Measurements from ENCODE around the gene ZNF136.

The ZNF136 gene

DNA sequence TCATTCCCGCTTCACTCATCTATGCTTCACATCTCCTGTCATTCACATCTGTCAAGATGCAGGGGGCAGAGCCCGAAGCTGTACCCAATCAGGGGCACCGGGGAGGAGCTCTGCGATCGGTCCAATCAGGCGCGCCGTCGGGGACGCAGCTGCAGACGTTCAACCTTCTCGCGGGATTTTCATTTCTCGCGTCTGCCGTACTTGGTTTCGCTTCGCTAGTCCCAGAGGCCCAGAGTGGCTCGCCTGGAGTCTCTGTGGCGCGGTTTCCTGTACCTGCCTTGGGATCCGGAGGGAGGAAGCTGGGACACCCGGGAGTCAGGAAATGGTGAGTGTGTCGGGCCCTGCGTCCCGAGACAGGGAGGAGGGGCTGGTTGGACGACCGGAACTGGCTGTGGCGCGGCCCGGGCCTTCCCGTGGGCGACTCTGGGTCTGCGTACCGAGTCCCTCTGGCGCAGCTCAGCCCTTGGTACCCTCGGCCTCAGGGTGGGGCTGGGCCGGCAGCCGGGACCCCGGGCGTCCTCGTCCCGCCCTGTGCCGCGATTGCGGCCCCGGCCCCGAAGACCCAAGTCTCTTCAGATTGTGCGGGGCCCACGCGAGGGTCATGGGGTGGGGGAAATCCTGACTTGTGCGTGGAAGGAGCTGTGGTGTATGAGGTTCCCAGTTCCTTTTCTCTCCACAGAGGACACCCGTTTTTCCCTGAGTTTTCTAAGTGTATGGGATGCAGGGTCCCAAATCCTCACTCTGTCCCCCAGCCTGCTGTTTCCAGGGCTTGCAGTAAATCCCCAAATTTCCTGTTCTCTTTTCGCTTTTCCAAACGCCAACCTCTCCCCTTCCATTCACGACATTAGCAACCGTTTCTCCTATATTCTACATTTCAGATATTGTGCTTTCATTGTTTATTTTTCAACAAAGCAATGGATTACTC, at the start of gene ZNF136:
Gene ZNF136, plus strand, starts transcription at position 215 of the 925 bp plus-strand sequence. Its CDS starts 108 bp downstream, at position 323.
- DNase-seq = peak; percentile 95

DNA sequence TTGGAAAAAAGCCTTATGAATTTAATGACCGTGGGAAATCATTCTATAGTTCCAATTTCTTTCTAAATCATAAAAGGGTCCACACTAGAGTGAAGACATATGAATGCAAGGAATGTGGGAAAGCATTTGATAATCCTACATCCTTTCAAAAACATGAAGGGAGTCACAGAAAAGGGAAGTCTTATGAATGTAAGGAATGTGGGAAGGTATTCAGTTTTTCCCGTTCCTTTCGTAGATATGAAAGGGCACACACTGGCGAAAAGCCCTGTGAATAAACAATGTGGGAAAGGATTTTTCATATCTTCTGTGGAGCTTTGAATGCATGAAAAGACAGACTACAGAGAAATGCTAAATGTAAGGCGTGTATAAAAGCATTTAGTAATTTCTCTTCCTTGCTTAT, 49.8 kb upstream of the ZNF136 start:
- no peak for DNase-seq

DNA sequence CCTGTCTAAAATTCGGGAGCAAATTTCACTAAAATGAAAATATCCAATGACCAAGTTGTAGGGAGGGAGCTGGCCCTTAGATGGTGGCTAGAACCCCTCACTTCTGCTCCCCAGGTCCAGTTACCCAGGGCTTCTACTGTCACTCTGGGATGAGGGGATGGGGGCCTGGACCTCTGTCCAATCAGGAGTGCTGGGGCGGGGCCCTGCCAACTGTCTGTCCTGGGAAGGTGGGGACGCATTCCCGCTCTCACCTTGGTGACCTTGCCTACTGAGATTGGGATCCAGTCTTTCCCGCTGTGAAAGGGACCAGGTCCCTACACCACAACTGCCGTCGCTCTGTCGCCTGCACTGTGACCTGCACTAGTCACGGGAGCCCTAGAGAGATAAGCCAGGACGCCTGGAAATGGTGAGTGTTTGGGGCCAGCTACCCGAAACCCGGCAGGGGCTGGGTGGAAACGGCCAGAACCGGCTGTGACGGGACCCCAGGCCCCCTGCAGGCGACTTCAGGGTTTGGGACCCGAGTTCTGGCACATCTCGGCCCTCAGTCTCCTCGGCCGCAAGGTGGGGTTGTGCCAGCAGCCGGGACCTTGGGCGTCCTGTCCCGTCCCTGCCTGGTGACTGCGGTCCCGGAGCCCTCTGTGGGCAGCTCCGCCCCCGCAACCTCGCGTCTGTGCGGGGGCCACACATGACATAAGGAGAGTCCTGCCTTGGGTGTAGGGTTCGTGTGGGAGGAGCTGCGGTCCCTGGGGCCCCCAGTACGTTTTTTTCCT, 45.5 kb upstream of the ZNF136 start:
- no peak for DNase-seq

DNA sequence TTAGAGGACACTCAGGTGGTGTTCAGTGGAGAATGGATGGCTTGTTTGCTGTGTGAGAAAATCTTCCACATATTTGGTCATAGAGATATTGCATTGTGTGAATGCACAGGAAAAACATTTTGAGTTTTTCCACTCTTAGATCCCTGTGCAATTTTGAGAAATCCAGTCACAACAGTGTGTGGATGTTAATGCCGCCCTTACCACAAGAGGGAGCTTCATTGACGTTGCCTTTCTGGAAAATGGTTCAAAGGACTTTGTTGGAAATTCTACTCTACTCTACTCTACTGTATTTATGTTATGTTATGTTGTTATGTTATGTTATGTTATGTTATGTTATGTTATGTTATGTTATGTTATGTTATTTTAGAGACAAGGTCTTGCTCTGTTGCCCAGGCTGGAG, 36.2 kb upstream of the ZNF136 start:
- DNase-seq = no peak

DNA sequence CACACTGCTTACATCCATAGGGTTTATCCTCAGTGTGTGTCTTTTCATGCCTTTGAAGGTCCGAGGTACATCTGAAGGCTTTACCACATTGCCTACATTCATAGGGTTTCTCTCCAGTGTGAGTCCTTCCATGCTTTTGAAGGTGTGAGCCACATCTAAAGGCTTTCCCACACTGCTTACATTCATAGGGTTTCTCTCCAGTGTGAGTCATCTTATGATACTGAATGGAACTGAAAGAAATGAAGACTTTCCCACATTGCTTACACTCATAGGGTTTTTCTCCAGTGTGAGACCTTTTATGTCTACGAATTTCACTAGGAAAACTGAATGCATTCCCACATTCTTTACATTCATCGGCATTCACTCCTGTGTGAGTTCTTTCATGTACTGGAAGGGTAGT, 29.8 kb upstream of the ZNF136 start:
- no peak for DNase-seq

DNA sequence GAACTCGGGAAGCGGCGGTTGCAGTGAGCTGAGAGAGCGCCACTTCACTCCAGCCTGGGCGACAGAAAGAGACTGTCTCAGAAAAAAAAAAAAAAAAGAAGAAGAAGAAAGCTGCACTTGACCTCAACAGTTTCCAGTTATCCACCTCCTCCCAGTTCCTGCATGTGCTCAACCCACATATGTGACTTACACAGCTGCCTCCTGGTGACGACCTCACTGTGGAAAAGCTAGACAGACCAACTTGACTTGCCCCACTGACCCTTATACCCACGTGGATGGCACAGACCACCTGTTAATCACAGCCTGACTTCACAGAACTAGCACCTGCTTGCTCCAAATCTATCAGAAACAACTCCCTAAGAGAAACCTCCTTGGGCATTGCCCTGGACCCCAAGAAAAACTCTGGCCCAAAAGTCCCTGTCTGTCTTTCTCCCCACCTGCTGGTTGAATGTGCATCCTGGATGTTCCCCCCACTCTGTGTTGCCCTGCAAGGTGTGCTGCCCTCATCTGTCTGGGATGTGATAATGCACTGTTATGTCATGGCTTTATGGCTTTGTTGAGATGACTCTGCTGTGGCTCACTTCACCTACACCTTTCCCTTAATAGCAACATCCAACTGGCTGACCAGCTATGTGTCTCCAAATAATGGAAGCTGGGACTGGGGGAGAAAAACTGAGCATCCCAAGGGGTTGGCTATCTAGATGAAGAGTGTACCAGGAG, 25.5 kb upstream of the ZNF136 start:
- DNase-seq = no peak

DNA sequence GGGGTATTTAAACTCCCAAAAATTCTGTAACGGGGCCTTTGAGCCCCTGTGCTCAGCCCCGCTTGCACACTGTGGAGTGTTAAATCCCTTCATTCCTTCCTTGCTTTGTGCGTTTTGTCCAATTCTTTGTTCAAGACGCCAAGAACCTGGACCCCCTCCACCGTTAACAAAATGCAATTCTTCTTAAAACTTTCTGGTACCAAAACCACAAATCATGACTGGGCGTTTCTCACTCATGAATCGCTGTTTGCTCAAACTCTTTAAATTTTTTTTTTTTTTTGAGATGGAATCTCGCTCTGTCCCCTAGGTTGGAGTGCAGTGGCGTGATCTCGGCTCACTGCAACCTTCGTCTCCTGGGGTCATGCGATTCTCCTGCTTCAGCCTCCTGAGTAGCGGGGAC, 23.6 kb upstream of the ZNF136 start:
- DNase-seq = no peak

DNA sequence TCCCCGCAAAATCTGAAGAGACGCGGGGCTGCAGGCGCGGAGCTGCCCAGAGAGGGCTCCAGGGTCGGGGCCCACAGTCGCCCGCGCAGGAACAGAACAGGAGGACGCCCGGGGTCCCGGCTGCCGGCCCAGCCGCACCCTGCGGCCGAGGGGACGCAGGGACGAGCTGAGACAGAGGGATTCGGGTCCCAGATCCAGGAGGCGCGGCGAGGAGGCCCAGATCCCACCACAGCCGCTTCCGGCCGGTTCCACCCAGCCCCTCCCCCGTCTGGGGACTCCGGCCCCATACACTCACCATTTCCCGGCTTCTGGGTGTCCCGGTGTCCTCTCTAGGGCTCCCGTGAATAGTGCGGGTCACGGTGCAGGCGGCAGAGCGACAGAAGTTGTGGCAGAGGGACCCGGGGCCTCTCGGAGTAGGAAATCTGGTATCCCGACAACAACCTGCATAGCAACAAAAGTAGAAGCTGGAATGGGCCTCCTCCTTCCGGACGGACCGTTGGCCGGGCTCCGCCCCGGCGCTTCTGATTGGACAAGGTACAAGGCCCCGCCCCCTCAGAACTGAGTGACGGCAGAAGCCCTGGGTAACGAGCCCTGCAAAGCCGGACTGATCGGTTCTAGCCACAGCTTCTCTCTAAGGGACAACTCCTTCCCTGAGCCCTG, 22.9 kb upstream of the ZNF136 start, which contains the start of gene ZNF20:
Gene ZNF20, minus strand, starts transcription at position 466 of the 660 bp plus-strand sequence. Its CDS starts 168 bp downstream, at position 298.
- DNase-seq = peak; percentile 94

DNA sequence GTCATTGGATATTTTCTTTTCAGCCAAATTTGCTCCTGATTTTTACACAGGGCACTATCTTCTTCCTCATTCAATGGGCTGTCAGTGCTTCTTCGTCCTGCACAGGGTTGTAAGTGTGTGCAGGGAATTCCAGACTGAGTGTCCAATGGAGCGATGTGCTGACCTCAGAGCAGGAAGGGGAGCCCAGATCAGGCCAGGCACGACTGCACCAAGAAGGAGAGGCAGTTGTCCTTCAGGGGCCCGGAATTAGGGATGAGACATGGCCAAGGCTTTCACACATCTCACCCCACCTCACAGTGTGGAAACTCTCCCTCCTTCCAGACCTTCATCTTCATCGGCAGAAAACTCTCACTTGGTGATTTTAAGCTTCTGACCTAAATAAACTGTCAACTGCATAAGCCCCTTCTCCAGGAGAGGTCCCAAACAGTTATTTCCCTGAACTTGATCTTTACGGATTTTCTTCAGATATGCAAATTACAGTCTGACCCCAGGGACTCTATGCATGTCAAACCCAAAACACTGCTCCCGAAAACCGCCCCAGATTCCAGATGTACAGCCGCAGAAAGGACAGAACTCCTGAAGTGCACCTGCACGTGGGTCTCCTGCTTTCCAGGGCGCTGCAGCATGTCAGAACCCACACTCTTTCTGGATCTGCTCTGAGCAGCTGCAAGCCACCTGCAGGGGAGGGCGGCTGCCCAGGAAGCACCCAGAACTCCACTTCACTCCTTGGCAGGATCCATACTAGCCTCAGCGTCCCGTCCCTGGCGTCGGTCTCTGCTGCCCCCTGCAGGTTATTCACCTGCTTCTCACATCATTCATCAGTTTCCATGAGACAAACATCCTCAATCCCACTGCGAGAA, 22.1 kb upstream of the ZNF136 start:
- peak; percentile 89 for DNase-seq

DNA sequence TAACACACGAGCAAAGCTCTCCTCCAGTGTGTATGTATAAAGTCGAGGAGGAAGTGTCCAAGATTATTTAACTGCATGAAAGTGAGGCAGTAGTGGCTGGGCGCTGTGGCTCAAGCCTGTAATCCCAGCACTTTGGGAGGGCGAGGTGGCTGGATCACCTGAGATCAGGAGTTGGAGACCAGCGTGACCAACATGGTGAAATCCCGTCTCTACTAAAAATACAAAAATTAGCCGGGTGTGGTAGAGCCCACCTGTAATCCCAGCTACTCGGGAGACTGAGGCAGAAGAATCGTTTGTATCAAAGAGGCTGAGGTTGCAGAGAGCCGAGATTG, 21.5 kb upstream of the ZNF136 start:
- no peak for DNase-seq

DNA sequence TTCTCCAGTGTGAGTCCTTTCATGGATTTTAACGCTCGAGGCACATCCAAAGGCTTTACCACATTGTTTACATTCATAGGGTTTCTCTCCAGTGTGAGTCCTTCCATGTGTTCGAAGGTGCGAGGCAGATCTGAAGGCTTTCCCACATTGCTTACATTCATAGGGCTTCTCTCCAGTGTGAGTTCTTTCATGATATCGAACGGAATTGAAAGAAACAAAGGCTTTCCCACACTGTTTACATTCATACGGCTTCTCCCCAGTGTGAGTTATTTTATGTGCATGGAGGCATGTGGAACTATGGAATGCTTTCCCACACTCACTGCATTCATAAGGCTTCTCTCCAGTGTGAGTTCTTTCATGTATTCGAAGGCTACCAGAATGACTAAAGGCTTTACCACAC, 17.5 kb upstream of the ZNF136 start:
- no peak for DNase-seq

DNA sequence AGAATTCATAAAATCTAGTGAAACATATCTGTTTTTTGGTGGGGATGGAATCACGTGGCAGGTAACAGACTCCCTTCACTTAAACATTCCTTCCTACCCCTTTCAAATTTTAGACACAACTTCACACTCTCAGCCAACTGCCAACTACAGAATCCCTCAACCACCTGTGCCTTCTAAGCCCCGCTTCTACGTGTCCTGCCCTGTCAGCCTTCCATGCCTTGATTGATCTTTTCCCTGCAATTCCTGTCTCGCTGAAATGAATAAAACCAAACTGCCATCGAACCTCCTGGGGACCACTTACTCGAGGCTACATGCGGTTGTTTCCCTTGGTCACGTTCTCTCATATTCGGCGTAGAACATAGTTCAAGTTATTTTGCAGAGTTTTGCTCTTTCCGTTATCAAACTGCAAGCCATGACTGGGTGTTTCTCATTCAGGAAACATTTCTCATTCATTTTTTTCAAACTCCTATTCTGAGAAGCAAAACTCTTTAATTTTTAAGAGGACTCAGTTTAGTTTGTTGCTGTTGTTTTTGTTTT, 7.5 kb upstream of the ZNF136 start:
- no peak for DNase-seq

DNA sequence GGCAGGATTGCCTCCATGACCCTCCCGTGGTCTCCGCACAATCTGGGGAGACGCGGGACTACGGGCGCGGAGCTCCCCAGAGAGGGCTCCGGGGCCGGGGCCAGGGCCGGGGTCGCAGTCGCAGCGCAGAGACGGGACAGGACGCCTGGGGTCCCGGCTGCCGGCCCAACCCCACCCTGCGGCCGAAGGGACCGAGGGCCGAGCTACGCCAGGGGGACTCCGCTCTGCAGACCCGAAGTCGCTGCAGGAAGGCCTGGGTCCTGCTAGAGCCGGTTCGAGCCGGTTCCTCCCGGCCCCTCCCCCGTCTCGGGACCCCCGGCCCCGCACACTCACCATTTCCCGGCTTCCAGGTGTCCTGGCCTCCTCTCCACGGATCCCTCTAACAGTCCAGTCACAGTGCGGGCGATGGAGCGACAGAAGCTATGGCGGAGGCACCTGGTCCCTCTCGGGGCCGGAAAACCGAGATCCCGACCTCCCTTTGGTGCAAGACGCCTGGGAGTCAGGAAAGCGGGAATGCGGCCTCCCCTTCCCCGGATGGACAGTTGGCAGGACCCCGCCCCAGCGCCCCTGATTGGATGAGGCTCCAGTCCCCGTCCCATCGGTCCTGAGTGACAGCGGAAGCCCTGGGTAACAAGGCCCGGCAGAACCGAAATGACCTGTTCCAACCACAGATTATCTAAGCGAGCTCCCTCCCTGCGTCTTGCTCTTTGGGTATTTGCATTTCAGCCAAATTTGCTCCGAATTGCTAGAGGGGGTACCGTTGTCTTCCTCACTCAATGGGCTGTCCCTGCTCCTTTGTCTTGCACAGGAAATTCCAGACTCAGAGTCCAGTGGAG, 6.5 kb upstream of the ZNF136 start, which contains the start of gene ZNF625:
Gene ZNF625, minus strand, starts transcription at position 512 of the 836 bp plus-strand sequence. Its CDS starts 176 bp downstream, at position 336.
- DNase-seq = peak; percentile 95

DNA sequence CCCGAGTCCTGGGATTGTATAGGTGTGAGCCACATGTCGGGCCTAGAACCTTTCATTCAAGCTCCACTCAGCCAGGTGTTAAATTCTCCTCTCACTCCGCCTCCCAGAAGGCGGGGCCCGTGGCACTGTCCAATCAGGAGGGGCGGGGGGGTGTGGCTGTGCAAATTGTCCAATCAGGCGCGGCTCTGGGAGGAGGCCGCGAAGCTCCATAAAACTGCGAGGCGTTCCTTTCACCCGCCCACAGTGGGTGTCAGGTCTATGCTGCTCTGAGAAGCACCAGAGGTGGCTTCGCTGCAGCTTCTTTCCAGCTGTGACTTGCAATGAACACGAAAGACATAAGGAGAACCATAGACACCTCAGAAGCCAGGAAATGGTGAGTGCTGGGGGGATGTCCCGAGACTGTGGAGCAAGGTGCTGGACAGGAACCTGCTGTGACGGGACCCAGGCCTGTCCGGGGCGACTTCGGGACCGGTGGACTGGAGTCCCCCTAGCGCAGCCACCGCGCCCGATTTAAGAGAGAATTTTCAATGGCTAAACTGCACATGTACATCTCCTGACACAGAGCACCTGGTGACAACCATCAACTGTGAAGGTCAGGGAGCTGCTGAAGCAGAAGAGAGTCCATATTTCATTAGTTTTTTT, 3.0 kb upstream of the ZNF136 start:
- no peak for DNase-seq

DNA sequence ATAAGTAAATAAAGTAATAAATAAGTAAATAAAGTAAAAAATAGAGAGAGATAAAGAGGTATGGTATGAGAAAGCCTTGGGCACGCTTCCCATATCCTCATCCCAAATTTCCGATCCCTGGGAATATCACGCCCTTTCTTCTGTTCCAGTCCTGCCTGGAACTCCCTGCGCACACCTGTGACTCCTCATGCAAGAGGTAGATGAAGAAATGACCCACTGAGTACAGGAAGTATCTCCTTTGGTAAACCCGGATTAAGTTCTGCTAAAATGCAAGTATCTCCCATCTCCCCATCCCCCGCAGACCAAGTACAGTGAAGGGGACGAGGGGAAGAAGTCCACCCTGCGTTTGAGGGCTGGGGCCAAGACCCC, 399 bp upstream of the ZNF136 start:
- no peak for DNase-seq

DNA sequence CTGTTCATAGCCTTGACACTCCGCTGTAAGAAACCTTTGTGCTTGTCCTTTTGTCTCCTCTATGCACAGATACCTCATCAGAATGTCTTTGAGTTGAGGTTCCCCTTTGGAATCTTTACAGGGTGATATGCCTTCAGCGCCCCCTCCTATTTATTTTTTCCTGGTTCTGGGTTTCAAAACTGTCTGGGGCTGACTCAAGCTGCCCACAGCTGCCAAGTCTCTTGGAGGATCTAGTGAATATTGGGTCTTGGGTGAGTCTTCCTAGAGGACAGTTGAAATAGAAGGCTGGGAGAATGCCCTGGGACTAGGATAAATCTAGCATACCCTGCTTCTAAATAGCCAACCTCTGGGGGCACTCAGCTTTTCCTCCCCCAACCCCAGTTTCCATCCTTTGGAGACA, 930 bp downstream of the ZNF136 start:
- no peak for DNase-seq

DNA sequence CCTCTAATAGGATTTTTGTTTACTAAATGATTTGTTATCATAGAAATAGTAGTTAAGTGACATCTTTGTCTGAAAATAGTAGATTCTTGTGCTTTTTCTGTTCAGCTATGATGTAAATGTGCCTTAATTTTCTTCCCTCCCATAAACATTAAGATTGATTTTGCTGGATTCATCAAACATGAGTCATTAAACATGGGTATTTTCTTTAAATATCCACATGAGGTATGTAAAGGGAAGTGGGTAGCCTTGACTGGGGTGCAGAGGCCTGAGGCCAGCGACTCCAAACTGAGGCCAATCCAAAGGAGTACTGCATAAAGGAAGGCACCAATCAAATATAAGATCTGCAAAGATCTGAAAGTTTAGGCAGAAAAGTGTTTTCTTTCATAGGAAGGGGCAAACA, 3.7 kb downstream of the ZNF136 start:
- no peak for DNase-seq

DNA sequence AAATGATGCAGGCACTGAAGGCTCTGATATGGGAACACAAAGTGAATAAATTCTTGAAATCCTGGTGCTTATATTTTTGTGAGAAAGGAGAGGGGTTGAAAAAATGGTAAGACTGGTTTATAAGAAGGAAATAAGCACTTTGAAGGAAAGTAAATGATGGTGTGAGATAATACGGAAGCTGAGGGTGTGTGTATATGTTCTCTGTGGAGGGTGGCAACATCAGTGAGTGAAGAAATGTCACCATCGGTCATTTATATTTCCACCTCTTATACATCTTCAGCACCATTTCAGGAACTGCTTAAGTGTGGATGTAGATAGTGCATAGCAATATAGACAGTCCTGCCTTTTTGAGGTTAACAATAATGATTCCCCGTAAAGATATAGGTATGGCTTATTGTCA, 17.5 kb downstream of the ZNF136 start:
- DNase-seq = no peak

DNA sequence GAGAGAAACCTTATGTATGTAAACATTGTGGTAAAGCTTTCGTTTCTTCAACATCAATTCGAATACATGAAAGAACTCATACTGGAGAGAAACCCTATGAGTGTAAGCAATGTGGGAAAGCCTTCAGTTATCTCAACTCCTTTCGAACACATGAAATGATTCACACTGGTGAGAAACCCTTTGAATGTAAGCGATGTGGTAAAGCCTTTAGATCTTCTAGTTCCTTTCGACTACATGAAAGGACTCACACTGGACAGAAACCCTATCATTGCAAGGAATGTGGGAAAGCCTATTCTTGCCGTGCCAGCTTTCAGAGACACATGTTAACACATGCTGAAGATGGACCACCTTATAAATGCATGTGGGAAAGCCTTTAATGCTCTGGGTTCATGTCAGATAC, 24.7 kb downstream of the ZNF136 start:
- DNase-seq = no peak
